ENCODE measurements around the gene ITGB3.
"Not testable (repeated sequence)": the region's sequence is repeated elsewhere in the genome, so short reads cannot be mapped to it uniquely, and the experiment has no call there.

The ITGB3 gene

DNA sequence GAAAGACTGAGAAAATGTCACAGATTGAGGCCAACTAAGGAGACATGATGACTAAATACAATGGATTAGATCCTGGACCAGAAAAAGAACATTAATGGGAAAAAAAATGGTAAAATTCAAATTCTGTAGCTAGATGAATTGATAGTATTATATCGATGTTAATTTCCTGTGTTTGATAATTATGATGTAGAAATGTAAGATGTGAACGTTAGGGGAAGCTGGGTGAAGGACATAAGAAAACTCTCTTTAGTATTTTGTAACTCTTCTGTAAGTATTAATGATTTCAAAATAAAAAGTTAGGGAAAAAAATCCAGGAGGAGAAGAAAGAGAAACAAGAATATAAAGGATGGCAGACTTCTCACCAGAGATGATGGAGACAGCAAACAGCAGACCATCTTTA lies 2.8 kb upstream of the ITGB3 start:
- DNase-seq, result no peak

DNA sequence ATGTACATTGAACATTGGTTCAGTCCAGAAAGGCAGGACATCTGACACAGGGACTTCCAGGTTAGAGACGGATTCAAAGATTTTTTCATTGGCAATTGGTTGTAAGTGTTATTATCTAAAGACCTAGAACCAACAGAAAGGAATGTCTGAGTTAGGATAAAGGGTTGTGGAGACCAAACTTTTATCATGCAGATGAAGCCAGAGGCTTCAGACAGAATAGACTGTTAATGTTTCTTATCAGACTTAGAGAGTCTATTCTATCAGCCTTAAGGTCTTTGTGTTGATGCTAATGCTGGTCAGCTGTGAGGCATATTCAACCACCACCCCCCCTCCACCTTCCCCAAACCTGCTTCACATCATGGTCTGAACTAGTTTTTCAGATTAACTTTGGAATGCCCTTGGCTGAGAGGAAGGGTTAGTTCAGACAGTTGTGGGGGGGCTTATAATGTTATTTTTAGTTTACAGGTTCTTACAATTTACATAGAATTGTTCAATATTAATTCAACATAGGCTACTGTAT lies 2.1 kb upstream of the ITGB3 start:
- no peak for DNase-seq

DNA sequence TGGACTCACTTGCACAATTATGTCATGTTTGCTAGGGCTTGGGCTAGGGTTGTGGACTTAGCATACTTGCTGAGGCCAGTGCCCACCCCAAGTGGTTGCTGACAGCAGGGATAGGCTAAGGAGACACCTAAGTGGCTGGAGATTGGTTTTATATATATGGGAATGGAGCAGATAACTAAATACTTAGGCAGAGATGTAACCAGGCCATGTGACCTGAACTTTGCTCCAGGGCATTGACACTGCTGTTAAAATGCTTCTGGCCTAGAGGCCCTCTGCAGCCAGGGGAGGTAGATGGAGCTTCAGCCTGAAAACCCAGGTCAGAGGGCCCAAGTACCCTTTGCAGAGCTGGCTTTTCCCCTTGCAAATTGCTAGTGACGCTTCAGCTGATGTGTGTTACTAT lies 1.4 kb upstream of the ITGB3 start:
- no peak for DNase-seq

DNA sequence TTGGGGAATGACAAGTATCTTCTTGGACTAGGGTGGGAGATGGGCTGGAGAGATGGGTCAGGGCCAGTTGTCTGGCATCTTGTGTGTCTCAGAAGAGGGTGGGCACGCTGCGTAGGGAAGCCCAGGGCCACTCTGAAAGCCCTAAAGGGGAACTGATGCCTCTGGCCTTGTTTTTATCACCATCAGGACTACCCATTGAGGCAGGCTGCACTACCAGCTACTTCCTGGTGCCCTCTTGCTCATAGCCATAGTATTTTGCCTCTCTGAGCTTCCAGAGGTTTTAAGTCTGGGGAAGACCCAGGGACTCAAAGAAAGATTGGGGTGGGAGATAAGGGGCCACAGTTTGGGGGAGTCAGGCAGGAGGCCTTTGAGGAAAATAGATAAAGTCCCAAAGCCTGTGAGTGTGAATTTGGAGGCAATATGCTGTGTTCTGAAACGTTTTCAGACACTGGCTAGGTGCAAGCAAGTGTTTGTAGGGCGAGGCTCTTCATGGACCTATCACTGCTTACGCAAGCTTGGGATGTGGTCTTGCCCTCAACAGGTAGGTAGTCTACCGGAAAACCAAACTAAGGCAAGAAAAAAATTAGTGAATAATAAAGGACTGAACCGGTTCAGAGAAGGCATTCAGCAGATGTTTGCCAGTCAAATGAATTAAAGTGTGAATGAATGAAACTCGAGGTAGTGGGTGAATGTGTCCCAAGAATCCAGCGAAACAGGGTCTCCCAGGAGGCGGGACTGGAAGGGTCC lies 688 bp upstream of the ITGB3 start:
- no peak for DNase-seq

DNA sequence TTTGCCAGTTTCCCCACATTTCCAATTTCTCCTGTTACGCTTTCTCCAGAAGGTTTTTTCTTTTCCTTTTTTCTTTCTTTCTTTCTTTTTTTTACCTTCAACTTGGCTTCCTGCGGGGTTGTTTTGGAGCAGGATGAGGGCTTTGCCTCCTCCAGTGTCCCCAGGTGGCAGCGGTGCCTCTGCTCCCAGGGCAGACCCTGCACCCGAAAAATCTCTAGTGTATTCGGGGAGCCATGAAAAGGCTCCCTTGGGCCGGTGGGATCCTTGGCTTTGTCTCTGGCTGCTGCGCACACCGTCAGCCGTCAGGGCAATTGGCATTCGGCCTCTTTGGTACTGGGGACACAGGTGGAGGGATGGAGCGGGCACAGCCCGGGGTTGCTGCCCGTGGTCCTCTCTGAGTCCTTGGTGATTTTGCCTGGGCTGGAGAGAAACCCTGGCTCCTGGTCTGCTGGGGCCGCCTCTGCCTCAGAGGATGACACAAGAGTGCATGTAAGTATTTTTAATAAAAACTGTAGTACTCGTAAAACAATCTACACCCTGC lies 846 bp downstream of the ITGB3 start:
- no peak for DNase-seq

DNA sequence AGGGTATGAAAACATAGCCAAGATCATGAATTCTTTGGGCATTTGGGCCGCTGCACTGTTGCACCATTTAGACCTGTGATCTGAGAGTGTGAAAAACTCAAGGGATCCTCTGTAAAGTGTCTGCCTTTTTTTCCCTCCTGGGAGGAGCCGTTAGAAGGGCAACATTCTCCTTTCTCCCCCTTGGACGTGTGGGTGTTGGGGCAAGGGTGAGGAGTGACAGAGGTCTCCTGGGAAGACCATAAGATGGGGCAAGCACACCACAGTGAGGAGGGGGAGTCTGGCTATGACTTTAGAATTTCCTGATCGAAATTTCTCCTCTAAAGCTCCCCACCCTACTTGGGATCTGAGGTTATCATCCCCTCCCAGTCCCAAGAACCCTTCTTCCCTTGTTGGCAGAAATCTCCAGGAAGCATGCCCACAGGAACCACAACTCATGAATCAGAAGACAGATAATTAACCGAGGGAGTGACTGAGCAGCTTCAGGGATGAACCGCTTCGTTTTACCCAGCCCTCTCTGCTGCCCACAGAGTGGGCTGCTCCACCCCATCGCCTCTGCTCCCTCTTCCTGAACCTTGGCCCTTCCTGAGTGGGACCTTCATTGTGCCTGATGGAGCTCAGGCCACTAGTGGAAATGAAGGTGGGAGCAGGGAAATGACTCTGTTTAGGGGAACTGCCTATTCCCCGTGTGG lies 4.2 kb downstream of the ITGB3 start:
- peak in 1 of 2 donors; percentile 33 for DNase-seq

DNA sequence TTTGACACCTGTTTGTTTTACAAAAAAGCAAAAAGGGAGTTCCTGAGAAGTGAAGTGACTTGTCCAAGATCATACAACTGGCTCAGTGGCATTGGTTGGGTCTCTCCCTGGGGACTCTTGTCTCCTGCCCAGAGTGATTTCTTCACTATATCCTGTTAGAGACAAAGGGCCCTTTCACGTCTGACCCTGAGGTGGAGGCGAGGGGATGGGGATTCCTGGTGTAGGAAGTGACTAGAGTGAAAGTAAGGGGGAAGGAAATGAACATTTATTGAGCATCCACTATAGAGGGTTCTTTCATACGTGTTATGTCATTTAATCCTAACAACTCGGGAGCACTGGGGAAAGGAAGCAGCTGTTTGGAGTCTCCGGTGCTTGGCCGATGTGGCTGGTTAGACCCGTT lies 9.0 kb downstream of the ITGB3 start:
- DNase-seq, result no peak

DNA sequence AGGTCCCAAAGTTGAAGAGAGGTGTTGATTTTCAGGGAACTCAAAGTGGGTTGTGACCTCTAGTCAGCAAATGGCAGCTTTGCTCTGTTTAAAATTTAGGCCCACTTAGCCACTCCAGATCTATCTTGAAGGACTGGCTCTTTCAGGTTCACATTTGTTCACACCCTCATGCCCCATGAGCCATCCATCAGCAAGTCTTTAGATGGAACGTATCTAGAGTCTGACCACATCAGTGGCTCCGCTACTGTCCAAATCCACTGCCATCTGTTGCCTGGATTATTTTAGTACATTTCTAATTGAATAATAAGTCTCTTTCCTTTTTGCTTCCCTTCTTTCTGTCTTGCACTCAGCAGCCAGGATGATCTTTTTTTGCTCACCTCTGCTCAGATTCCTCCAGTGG lies 10.5 kb downstream of the ITGB3 start:
- DNase-seq, result no peak

DNA sequence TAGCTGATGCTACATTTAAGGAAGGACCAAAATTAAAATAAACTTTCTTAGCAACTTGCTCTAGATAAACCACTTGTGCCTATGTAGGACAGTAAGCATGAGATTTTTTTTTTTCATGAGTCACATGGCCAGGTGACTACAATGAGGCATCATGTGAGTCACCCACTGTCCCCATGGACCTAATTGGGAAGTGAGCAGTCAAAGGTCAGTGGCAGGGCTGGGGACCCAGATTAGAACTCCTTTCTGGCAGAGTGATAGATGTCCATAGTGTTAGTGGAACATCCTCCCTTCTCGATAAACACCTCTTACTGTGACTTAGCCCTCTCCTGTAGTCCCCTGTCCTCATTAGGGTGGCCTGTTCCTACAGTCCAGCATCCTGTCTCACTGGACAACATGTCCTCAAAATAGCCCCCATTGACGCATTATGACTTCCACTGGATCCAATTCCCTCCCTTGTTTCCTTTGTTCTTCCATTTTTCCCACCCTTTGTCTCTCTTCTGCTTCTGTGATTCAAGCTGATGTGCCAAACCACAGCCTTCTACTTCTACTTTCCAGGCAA lies 12.4 kb downstream of the ITGB3 start:
- peak; percentile 58 to 72 for DNase-seq

DNA sequence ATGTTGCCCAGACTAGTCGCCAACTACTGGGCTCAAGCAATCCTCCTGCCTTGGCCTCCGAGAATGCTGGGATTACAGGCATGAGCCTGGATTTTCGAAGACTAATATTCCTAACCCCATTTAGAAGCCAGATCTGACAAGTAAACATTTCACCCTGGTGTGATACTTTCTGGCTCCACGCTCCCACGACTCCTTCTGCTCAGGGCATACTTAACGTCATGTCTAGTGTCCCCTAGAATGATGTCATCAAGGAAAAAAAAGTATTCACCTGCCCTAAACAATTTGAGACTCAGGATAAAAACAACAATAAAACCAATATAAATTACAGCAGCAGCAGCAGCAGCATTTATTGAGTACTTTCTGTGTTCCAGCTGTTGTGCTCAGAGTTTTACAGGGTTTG lies 13.2 kb downstream of the ITGB3 start:
- DNase-seq, result no peak

DNA sequence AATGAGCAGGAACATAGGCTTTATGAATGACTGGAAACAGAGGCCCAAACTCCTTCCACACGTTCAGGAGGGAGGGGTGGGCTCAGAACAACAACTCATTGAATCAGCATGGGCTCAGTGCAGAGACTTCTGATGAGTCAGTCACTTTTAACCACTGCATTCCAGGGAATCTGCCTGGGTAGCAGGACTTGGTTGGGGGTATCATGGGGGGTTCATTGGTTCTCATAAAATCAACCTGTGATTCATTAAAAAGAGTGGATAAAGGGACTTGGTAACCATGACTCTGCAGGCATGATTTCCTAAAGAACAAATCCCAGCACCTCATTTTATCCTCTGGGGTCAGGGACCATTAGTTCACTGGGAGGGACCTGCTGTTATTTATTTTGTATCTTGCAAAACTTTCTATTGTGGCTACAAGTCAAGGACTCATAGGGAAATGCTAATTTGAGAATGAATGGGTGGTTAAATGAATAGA lies 13.8 kb downstream of the ITGB3 start:
- no peak for DNase-seq

DNA sequence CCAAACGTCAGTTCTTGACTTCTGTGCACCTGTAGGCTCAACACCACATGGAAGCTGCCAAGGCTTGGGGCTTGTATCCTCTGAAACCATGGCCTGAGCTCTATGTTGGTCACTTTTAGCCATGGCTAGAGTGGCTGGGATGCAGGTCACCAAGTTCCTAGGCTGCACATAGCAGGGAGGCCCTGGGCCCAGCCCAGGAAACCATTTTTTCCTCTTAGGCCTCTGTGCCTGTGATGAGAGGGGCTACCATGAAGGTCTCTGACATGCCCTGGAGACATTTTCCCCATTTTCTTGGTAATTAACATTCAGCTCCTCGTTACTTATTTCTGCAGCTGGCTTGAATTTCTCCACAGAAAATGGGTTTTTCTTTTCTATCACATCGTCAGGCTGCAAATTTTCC lies 15.3 kb downstream of the ITGB3 start:
- not testable (repeated sequence) for DNase-seq

DNA sequence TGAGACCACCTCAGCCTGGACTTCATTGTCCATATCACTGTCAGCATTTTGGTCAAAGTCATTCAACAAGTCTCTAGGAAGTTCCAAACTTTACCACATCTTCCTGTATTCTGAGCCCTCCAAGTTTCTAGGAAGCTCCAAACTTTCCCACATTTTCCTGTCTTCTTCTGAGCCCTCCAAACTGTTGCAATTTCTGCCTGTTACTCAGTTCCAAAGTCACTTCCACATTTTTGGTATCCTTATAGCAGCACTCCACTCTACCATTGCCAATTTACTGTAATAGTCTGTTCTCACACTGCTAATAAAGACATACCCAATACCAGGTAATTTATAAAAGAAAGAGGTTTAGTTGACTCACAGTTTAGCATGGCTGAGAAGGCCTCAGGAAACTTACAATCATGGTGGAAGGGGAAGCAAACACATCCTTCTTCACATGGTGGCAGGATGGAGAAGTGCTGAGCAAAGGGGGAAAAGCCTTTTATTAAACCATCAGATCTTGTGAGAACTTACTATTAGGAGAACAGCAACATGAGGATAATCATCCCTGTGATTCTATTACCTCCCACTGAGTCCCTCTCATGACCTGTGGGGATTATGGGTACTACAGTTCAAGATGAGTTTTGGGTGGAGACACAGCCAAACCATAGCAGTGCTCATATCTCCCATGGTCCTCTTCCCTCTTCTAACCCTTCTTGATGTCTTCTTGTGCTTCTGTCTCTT lies 16.1 kb downstream of the ITGB3 start:
- DNase-seq, result peak; percentile 36 to 46

DNA sequence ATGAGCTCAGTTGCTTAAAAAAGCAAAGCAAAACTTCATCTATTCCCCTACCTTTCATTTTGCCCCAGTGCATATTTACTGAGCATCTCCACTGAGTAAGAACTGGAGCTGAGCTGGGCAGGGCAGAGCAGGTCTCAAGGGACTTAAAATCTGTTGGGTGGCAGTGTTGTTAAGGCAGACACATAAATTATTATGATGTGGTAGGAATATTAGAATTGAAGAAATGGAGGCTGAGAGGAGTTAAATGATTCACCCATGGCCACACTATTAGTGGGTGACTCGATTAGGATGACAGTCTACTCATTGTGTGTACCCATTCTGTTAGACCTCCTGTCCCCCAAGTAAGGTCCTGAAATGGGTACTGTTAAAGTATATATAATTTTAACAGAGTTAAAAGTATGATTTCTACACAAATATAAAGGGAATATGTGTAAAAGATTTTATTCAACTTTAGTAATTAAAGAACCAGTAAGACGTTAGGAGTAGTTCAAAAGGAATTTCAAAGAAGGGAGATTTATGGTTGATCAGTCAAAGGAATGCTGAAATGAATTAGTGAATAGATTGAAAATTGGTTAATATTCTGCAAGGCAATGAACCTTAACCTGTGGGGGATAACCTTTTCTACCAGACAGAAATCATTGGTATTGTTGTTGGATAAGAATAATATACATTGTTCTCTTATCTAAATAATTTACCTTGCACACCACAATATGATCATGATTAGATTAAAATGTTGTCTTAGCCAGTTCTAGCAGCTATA lies 17.5 kb downstream of the ITGB3 start:
- DNase-seq, result no peak

DNA sequence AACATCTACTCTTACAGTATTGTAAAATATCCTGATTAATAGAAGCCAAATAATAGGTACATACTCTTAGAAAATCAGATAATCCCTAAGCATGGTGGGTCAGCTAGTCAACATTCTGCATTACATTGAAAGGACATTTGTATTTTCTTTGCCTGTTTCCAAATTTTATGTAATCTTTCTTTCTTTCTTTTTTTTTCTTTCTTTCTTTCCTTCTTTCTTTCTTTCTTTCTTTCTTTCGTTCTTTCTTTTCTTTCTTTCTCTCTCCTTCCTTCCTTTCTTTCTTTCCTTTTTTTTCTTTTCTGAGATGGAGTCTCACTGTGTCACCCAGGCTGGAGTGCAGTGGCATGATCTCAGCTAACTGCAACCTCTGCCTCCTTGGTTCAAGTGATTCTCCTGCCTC lies 18.9 kb downstream of the ITGB3 start:
- DNase-seq, result no peak

DNA sequence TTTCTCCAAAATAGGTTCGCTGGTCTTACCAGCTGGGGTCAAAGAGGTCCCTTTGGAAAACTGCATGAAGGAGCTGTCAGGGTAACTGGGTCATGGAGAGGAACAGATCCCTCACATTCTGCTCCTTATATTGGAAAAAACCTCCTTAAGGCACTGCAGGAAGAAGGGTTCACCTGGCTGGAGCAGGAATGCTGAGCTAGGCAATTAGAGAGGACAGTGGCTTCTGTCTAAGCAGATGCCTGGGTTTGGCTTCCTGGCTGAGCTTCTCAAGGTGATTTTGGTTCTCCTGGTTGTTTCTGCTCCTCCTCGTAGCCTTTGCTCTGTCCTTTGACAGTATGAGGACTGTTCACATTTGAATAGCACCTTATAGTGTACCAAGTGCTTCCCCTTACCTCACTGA lies 19.6 kb downstream of the ITGB3 start:
- no peak for DNase-seq

DNA sequence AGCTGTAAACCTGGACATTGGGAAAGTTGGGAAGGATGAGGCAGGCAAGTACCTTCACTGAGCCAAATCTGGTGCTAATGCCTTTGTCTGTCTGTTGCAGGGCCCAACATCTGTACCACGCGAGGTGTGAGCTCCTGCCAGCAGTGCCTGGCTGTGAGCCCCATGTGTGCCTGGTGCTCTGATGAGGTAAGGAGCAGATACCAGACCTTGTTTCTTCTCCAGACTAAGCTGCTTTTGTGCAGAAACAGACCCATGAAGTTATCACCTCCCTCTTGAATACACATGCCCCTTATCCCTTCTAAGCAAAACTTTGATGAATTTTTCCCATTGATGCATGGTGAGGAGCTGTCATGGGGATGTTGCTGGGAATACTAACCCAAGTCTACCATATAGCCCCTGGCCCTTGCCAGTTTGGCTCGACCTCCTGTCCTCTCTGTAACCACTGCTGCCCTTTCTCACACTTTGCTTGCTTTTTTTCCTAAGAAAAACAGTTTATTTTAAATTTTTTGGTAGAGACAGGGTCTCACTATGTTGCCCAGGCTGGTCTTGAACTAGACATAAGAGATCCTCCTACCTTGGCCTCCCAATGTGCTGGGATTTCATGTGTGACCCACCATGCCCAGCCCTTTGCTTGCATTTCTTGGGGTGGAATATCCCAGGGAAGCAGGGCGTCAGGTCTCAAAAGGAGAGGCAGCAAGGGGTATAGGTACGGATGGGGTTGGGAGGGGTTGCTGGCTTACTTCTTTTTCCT lies 20.9 kb downstream of the ITGB3 start:
- DNase-seq, result no peak

DNA sequence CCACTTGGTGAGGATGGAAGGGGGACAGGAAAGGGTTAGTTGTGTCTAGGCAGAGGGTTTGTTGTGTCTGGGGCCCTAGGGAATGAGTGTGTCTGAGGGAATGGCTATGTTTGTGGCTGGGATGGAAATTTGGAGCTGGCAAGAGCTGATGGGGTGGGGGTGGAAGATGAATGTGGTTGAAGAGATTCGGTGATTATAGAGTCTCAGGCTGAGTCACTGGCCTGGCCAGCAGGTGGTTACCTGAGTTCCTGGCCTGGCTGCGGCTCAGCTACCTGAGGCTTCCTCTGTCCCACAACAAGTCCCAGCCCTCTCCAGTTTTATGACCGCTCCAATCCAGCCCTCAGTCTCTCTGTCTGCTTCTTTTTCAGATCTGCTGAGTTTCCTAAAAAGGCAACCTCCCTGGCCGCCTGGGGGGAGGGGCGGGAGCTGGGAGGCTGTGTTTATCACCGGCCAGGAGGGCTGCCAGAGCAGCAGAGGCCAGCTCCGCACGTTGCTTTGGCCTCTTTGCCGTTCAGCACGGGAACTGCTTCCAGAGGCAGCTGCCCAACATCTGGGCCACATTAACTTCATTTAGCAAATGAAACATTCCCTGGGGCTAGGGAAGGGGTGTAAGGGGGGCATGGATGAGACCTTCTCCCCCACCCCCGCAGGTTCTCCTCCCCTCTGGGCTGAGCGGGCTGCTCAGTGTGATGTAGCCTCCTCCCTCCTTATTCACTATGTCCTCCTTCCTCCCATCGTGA lies 21.8 kb downstream of the ITGB3 start:
- no peak for DNase-seq

DNA sequence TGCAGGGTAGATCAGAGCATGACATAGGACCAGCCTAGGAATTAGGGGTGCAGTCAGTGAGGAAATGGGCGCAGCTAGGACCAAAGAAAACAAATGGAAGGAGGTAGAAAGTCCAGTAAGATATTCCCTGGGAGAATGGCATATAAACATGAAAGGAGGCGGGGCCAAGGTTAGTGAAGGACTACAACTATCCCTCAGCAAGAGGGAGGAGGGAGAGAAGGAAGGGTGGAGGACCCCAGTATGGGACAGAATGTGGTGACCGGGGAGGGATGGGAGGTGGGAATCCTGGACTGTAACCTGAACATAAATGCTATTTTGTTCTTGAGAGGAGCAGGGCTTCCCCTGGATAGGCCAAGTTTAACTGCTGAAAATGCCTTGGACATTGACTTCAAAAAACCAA lies 22.8 kb downstream of the ITGB3 start:
- DNase-seq, result no peak

DNA sequence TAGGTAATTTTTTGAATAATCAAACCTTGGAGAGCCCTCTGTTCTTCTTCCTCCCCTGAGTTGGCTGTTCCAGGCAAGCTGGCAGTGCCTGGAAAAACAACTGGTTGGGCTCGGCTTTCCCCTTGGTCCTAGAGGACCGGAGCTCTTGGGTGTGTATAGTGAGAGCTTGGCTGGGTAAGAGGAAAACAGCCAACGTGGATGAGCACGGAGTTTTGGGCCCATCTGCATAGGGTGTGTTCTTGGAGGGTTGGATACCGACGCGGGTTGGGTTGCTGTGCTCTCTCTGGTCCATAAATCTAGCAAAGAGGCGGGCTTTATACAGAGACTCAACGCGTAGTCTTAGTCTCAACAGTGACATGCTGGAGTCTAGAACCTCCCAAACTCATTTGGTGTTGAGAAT lies 23.2 kb downstream of the ITGB3 start:
- no peak for DNase-seq

DNA sequence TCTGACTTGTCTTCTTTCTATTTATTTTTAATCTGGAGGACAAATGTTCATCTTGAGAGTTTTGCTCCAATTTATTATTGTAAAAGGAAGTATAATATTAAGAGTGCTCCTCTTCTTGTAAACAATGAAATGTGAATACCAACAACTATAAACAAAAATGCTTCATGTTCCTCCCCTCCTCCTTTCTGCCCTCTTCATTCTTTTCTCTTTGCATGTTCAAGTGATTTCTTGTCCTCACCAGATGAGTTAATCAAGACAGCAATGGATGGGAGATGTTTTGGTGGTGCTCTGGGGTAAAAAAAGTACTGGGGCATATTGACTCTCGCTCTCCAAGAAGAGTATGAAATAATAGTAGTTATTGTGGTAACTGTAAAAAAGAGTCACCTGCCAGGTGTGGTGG lies 24.3 kb downstream of the ITGB3 start:
- no peak for DNase-seq
